B cell (primary cell): ENCODE measurements around the gene PET100. TPM values are rescaled to one million over a fixed set of nuclear protein-coding genes. Genes with fewer than 3 reads are reported as not detected.

Source experiments
- ATAC-seq: fragments of 200-7000 bp; cut with Tn5 transposase; one replicate; pipeline ENCODE4 v1.10.0; 2021; ENCODE audit warnings: low read depth, mild to moderate bottlenecking, moderate number of reproducible peaks, moderate library complexity
- CTCF ChIA-PET: fragments of 350-600 bp; sonication (Branson Sonifier 250); formaldehyde crosslinking; loops from one replicate; lab custom pipeline; 2021; ENCODE audit warnings: antibody characterized with exemption, inconsistent platforms; lab: Charles Lee
- POLR2A ChIA-PET: fragments of 350-600 bp; sonication (Branson Sonifier 250); formaldehyde crosslinking; loops from one replicate; lab custom pipeline; 2021; ENCODE audit warnings: antibody characterized with exemption; lab: Charles Lee
- DNase-seq: peaks from one replicate; pipeline ENCODE4 v3.0.0; 2013
- H2AFZ ChIP-seq: 2 replicates; pipeline ENCODE4 v1.6.1; 2012; ENCODE audit warnings: mild to moderate bottlenecking, low read depth, low read length; ENCODE audit not compliant: insufficient read depth, poor library complexity, severe bottlenecking
- H3K27ac ChIP-seq, 2 donors: 1 replicate in 1 of 2; 2 replicates in 1 of 2; pipeline ENCODE4 v1.5.1; 2012 to 2013; ENCODE audit warnings: low read length in 2 of 2, mild to moderate bottlenecking in 2 of 2, moderate library complexity in 1 of 2
- H3K27me3 ChIP-seq, 4 experiments: fragments of 200-600 bp in 1 of 4; sonication (generic) in 1 of 4; replicated peaks in 1 of 4; 1 replicate in 2 of 4; 2 replicates in 2 of 4; pipeline versions ENCODE4 v1.6.1 to v1.7.0; 2013 to 2016; ENCODE audit warnings: low read length in 3 of 4, mild to moderate bottlenecking in 2 of 4, mixed read lengths in 1 of 4, moderate library complexity in 1 of 4; ENCODE audit not compliant: insufficient read depth in 4 of 4, control insufficient read depth in 3 of 4; ENCODE audit errors: control extremely low read depth in 1 of 4
- H3K36me3 ChIP-seq, 2 experiments: replicated peaks in 1 of 2; 1 replicate in 1 of 2; 2 replicates in 1 of 2; pipeline versions ENCODE4 v1.6.1 to v1.7.1; 2013; ENCODE audit warnings: low read length in 1 of 2; ENCODE audit not compliant: insufficient read depth in 2 of 2, control insufficient read depth in 1 of 2; ENCODE audit errors: control extremely low read depth in 1 of 2, extremely low read depth in 1 of 2
- H3K4me1 ChIP-seq, 2 donors: fragments of 200-600 bp in 1 of 2; sonication (generic) in 1 of 2; 1 replicate in 1 of 2; 2 replicates in 1 of 2; pipeline versions ENCODE4 v1.5.1 to v1.6.1; 2013 to 2017; ENCODE audit warnings: low read length in 2 of 2; ENCODE audit not compliant: control insufficient read depth in 2 of 2, insufficient read depth in 2 of 2
- H3K4me2 ChIP-seq: replicated peaks from 2 replicates; pipeline ENCODE3; 2012; ENCODE audit warnings: mild to moderate bottlenecking, low read depth, low read length; ENCODE audit not compliant: poor library complexity, severe bottlenecking
- H3K4me3 ChIP-seq, 5 experiments: fragments of 200-600 bp in 1 of 5; sonication (generic) in 1 of 5; 1 replicate in 3 of 5; 2 replicates in 2 of 5; pipeline versions ENCODE4 v1.5.1 to v1.7.0; 2011 to 2016; ENCODE audit warnings: low read length in 4 of 5, mild to moderate bottlenecking in 4 of 5, low read depth in 2 of 5, control low read depth in 1 of 5, moderate library complexity in 1 of 5; ENCODE audit not compliant: insufficient read depth in 1 of 5; ENCODE audit errors: control extremely low read depth in 1 of 5, extremely low read depth in 1 of 5
- H3K79me2 ChIP-seq: fragments of 200-600 bp; sonication (generic); one replicate; pipeline ENCODE4 v1.6.0; 2016; ENCODE audit warnings: low read length; ENCODE audit not compliant: control insufficient read depth, insufficient read depth
- H3K9ac ChIP-seq: fragments of 200-600 bp; sonication (generic); 2 replicates; pipeline ENCODE4 v1.6.1; 2017; ENCODE audit warnings: mild to moderate bottlenecking, low read length, moderate library complexity
- H3K9me3 ChIP-seq, 3 donors: one replicate each; pipeline versions ENCODE4 v1.6.1 to v1.7.1; 2013; ENCODE audit warnings: low read length in 2 of 3; ENCODE audit not compliant: control insufficient read depth in 2 of 3, insufficient read depth in 1 of 3; ENCODE audit errors: control extremely low read depth in 1 of 3
- H4K20me1 ChIP-seq: 2 replicates; pipeline ENCODE4 v1.6.0; 2012; ENCODE audit warnings: mild to moderate bottlenecking, low read length; ENCODE audit not compliant: insufficient read depth, control insufficient read depth, poor library complexity, severe bottlenecking
- H3K27ac Mint-ChIP-seq: one replicate; pipeline ENCODE4 v1.8.0; 2021; ENCODE audit warnings: mixed read lengths
- H3K27me3 Mint-ChIP-seq: one replicate; pipeline ENCODE4 v1.8.0; 2021; ENCODE audit warnings: mixed read lengths
- H3K4me1 Mint-ChIP-seq: one replicate; pipeline ENCODE4 v1.8.0; 2021; ENCODE audit warnings: mixed read lengths
- H3K4me3 Mint-ChIP-seq: one replicate; pipeline ENCODE4 v1.8.0; 2021; ENCODE audit warnings: mixed read lengths
- H3K9me3 Mint-ChIP-seq: one replicate; pipeline ENCODE4 v1.8.0; 2022; ENCODE audit warnings: mixed read lengths; ENCODE audit not compliant: insufficient read depth
- EZH2 ChIP-seq: IDR thresholded peaks from 2 replicates; pipeline ENCODE4 v1.6.1; 2012; ENCODE audit warnings: borderline replicate concordance, low read depth, mild to moderate bottlenecking, moderate library complexity, low read length; ENCODE audit not compliant: insufficient read depth, poor library complexity, severe bottlenecking
- WGBS: methylation state at CpG from one replicate; pipeline ENCODE4 v1.1.5; 2013; ENCODE audit warnings: missing lambda C conversion rate; ENCODE audit not compliant: insufficient coverage; 5-methylcytosine and 5-hydroxymethylcytosine counted together
- intact Hi-C: fragments of 100-400 bp; cut with micrococcal nuclease; formaldehyde crosslinking; loops from one replicate; pipeline ENCODE4 v1.10.0; 2022
- polyA plus RNA-seq: library from polyadenylated mRNA; depleted of rRNA; stranded (reverse); fragments of >200 nt; gene quantifications from 2 replicates; pipeline ENCODE4 v1.2.3, GENCODE V29; 2012
- total RNA-seq, 2 donors: library from RNA; stranded (reverse); fragments of 120-200 nt in 1 of 2; gene quantifications; 1 replicate in 1 of 2; 2 replicates in 1 of 2; pipeline versions ENCODE4 v1.2.3 to v1.2.4, GENCODE V29; 2013 to 2022
- TF ChIP-seq, protein P1 (sequence below): fragments of 200-600 bp; IDR thresholded peaks from one replicate; pipeline ENCODE4 v1.8.0; 2022; ENCODE audit warnings: antibody characterized with exemption, mild to moderate bottlenecking

PET100 gene
- total and polyA plus RNA-seq, 2 donors (not counting 1 experiment from before 2014, with no cell fraction given) = 31.3 to 100 TPM

DNA sequence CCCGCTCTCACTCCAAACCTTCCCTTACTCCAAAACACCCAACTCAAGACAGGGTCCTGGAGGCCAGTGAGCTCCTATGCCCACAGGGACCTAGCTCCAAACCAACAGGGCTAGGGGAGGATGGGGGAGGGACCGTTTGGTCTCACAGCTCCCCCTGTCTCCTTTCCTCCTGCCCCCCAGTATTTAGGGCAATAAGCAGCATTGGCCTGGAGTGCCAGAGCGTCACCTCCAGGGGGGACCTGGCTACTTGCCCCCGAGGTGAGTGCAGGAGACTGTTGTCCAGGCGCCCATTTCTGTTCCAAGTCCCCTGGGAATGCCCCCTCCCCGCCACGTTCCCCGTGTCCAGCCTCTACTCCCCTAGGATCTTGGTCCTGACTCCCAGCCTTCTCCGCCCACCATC is 40.0 kb downstream of the PET100 start:
- Histone ChIP-seq H3K27ac (no peak overlapping the region), H3K27me3 (peaks cover 0 to 44% (median 9%) of the 10 kb centered on the region in 4 experiments), H3K4me2 (no peak overlapping the region), H3K79me2 (no peaks in the 10 kb centered on the region), H4K20me1 (no peaks in the 10 kb centered on the region), H3K9ac (no peak overlapping the region), H3K36me3 (no peaks in the 10 kb centered on the region), H3K9me3 (peaks cover 0 to 8% (median 0%) of the 10 kb centered on the region in 3 donors), H2AFZ (no peak overlapping the region), H3K4me1 (peaks cover 8% of the 10 kb centered on the region in 2 donors), H3K4me3 (no peak overlapping the region)
- ATAC-seq (no peak), DNase-seq (no peak)
- Mint-ChIP-seq H3K4me1 (peaks cover 12% of the 10 kb centered on the region), H3K9me3 (no peaks in the 10 kb centered on the region), H3K27me3 (peaks cover 42% of the 10 kb centered on the region), H3K4me3 (no peak overlapping the region), H3K27ac (peak overlapping the region; percentile 12)
- ChIA-PET POLR2A (interaction anchor here (0.6 kb wide), 1 partner anchor 9 kb away, joined by 3 read pairs; no protein-coding TSS in a partner anchor), CTCF (interaction anchor here (0.6 to 3.0 kb wide), 2 partner anchors 11 to 506 kb away, joined by 3 to 9 read pairs; partner anchors contain the start of gene TRAPPC5)
- no peak for TF ChIP-seq EZH2
- TF ChIP-seq, protein P1, sequence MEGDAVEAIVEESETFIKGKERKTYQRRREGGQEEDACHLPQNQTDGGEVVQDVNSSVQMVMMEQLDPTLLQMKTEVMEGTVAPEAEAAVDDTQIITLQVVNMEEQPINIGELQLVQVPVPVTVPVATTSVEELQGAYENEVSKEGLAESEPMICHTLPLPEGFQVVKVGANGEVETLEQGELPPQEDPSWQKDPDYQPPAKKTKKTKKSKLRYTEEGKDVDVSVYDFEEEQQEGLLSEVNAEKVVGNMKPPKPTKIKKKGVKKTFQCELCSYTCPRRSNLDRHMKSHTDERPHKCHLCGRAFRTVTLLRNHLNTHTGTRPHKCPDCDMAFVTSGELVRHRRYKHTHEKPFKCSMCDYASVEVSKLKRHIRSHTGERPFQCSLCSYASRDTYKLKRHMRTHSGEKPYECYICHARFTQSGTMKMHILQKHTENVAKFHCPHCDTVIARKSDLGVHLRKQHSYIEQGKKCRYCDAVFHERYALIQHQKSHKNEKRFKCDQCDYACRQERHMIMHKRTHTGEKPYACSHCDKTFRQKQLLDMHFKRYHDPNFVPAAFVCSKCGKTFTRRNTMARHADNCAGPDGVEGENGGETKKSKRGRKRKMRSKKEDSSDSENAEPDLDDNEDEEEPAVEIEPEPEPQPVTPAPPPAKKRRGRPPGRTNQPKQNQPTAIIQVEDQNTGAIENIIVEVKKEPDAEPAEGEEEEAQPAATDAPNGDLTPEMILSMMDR = no peak
- 54% methylated on average over 8 of the region's 9 CpGs for WGBS
- intact Hi-C loops = no loop called here

DNA sequence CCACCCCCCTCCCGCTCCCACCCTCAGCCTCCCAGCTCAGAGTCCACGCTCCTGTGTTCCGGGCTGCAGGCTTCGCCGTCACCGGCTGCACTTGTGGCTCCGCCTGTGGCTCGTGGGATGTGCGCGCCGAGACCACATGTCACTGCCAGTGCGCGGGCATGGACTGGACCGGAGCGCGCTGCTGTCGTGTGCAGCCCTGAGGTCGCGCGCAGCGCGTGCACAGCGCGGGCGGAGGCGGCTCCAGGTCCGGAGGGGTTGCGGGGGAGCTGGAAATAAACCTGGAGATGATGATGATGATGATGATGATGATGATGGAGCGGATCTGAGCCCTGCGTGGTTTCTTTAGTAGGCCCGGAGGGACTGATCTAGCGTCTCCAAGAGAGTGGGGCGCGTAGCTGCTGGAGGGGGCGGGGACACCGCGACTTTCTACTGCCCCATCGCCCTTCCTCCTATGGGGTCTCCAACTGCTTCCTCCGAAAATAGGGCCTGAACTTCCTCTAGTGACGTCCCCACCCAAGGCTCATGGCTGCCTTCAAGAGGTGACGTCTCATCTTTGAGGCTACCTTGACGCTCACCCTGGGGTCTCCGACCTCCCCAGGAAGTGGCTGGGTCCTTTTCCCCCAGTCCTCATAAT is 40.7 kb downstream of the PET100 start:
- peaks cover 12% of the 10 kb centered on the region for H3K4me1 Mint-ChIP-seq
- 6% methylated on average over 41 of the region's 43 CpGs for WGBS

More for the DNA sequence above, 40.7 kb downstream of the PET100 start:
- Mint-ChIP-seq H3K9me3 (no peaks in the 10 kb centered on the region), H3K4me3 (peak overlapping the region; percentile 72), H3K27me3 (peaks cover 42% of the 10 kb centered on the region), H3K27ac (no peak overlapping the region)
- Histone ChIP-seq H3K27ac (no peak overlapping the region), H4K20me1 (no peaks in the 10 kb centered on the region), H3K36me3 (no peaks in the 10 kb centered on the region), H3K9me3 (peaks cover 0 to 8% (median 0%) of the 10 kb centered on the region in 3 donors), H3K4me1 (peaks cover 8% of the 10 kb centered on the region in 2 donors), H3K4me3 (peak overlapping the region in 2 of 5 experiments; percentile 21 to 48), H3K79me2 (no peaks in the 10 kb centered on the region), H3K27me3 (peaks cover 0 to 44% (median 9%) of the 10 kb centered on the region in 4 experiments), H2AFZ (peak overlapping the region; percentile 49), H3K4me2 (peak overlapping the region; percentile 70), H3K9ac (peak overlapping the region; percentile 15)
- DNase-seq = peak; percentile 28
- TF ChIP-seq, protein P1 = no peak
- TF ChIP-seq EZH2 = no peak
- POLR2A ChIA-PET = interaction anchor here (0.6 kb wide), 1 partner anchor 8 kb away, joined by 3 read pairs; no protein-coding TSS in a partner anchor
- peak; percentile 10 for ATAC-seq
- CTCF ChIA-PET = interaction anchor here (0.6 to 3.0 kb wide), 3 partner anchors 11 to 506 kb away, joined by 3 to 9 read pairs (median 3); partner anchors contain the start of gene TRAPPC5
- intact Hi-C loops = no loop called here
